PC-3 (cell line): ENCODE data around the gene CXCL13. TPM values are rescaled to one million over a fixed set of nuclear protein-coding genes. Genes with fewer than 3 reads are reported as not detected.
A peak's percentile ranks its signal among the peaks of the same experiment; 100 is the strongest.

Source experiments
- ATAC-seq: fragments of 200-7000 bp; cut with Tn5 transposase; 2 replicates; pipeline ENCODE4 v1.9.1; 2020; ENCODE audit warnings: mild to moderate bottlenecking, moderate library complexity
- BruUV-seq: library from RNA; stranded (reverse); fragments of 400-500 nt; replicated peaks from 2 replicates; lab custom pipeline; 2021; lab: Mats Ljungman, UMichigan
- CTCF ChIA-PET: fragments of 300-600 bp; sonication (Branson Sonifier 250); formaldehyde crosslinking; loops from one replicate; lab custom pipeline; 2022; ENCODE audit warnings: antibody characterized with exemption; lab: Charles Lee
- POLR2A ChIA-PET: fragments of 300-600 bp; sonication (Branson Sonifier 250); formaldehyde crosslinking; loops from one replicate; lab custom pipeline; 2022; ENCODE audit warnings: antibody characterized with exemption; ENCODE audit not compliant: unreplicated experiment; lab: Charles Lee
- DNase-seq: peaks from one replicate; pipeline ENCODE4 v3.0.0-alpha.2; 2015
- H2AFZ ChIP-seq: fragments of 300-600 bp; sonication (generic); 2 replicates; pipeline ENCODE4 v1.6.0; 2016; ENCODE audit warnings: antibody characterized with exemption, low read length
- H3F3A ChIP-seq: fragments of 300-600 bp; sonication (generic); one replicate; pipeline ENCODE4 v1.6.0; 2017; ENCODE audit warnings: antibody characterized with exemption, low read length, control low read depth, mild to moderate bottlenecking; ENCODE audit not compliant: unreplicated experiment
- H3K27ac ChIP-seq: fragments of 300-600 bp; sonication (generic); 2 replicates; pipeline ENCODE4 v1.5.1; 2016; ENCODE audit warnings: mild to moderate bottlenecking, low read length
- H3K27me3 ChIP-seq: fragments of 300-600 bp; sonication (generic); 2 replicates; pipeline ENCODE4 v1.6.1; 2016; ENCODE audit warnings: low read length, mixed read lengths
- H3K36me3 ChIP-seq: fragments of 300-600 bp; sonication (generic); 2 replicates; pipeline ENCODE4 v1.6.1; 2016; ENCODE audit warnings: low read depth, mixed run types, low read length, mixed read lengths
- H3K4me1 ChIP-seq: fragments of 300-600 bp; sonication (generic); 2 replicates; pipeline ENCODE4 v1.5.1; 2016; ENCODE audit warnings: low read length; ENCODE audit not compliant: insufficient read depth
- H3K4me2 ChIP-seq: fragments of 300-600 bp; sonication (generic); 2 replicates; pipeline ENCODE4 v1.6.0; 2016; ENCODE audit warnings: low read length
- H3K4me3 ChIP-seq: fragments of 300-600 bp; sonication (generic); 2 replicates; pipeline ENCODE4 v1.5.1; 2016; ENCODE audit warnings: mild to moderate bottlenecking, low read length, mixed read lengths
- H3K79me2 ChIP-seq: fragments of 300-600 bp; sonication (generic); 2 replicates; pipeline ENCODE4 v1.6.1; 2017; ENCODE audit warnings: low read length, mixed read lengths
- H3K9ac ChIP-seq: fragments of 300-600 bp; sonication (generic); 2 replicates; pipeline ENCODE4 v1.6.0; 2016; ENCODE audit warnings: mild to moderate bottlenecking, low read length
- H3K9me2 ChIP-seq: fragments of 300-600 bp; sonication (generic); replicated peaks from 2 replicates; pipeline ENCODE4 v1.6.1; 2016; ENCODE audit warnings: mixed run types, low read length, mixed read lengths
- H3K9me3 ChIP-seq: fragments of 300-600 bp; sonication (generic); 2 replicates; pipeline ENCODE4 v1.6.1; 2016; ENCODE audit warnings: low read length, mixed read lengths
- H4K20me1 ChIP-seq: fragments of 300-600 bp; sonication (generic); 2 replicates; pipeline ENCODE4 v1.6.1; 2016; ENCODE audit warnings: low read length, mixed read lengths
- CTCF ChIP-seq: fragments of 300-600 bp; sonication (generic); conservative IDR thresholded peaks from 2 replicates; pipeline ENCODE4 v1.5.1; 2017; ENCODE audit warnings: antibody characterized with exemption, low read depth, mild to moderate bottlenecking, low read length
- EZH2 ChIP-seq: fragments of 300-600 bp; sonication (generic); IDR thresholded peaks from one replicate; pipeline ENCODE4 v1.6.1; 2017; ENCODE audit warnings: antibody characterized with exemption, mild to moderate bottlenecking, low read length; ENCODE audit not compliant: unreplicated experiment
- EZH2phosphoT487 ChIP-seq: fragments of 300-600 bp; sonication (generic); IDR thresholded peaks from 2 replicates; pipeline ENCODE4 v1.6.1; 2018; ENCODE audit warnings: mild to moderate bottlenecking, antibody characterized with exemption, low read length, borderline replicate concordance
- intact Hi-C: fragments of 100-400 bp; cut with micrococcal nuclease; formaldehyde crosslinking; loops from 2 replicates; pipeline ENCODE4 v1.9.0; 2023
- total RNA-seq: library from RNA; depleted of rRNA; stranded (reverse); fragments of >200 nt; gene quantifications from 2 replicates; pipeline ENCODE4 v1.2.3, GENCODE V29; 2014

CXCL13 gene
- total RNA-seq, 1 experiment from 2014 or later = not detected

- ChIA-PET POLR2A (no interaction called here), CTCF (no interaction called here)
- H3K79me2 ChIP-seq = no peaks in the 10 kb centered on the region
- peak overlapping the region; percentile 90 for H3K27ac ChIP-seq
- peak overlapping the region; percentile 16; the same call in 1 of the 2 replicates for H3K4me3 ChIP-seq
- BruUV-seq = no TSS peak
- no peaks in the 10 kb centered on the region for H3K27me3 ChIP-seq
- peak overlapping the region; percentile 18; the same call in 1 of the 2 replicates for H2AFZ ChIP-seq
- no peaks in the 10 kb centered on the region for H3F3A ChIP-seq
- ATAC-seq (peak; percentile 18; the same call in 1 of the 2 replicates), DNase-seq (peak; percentile 68)
- intact Hi-C loops = no loop called here
- peak overlapping the region; percentile 46 for H3K9ac ChIP-seq
- no peaks in the 10 kb centered on the region for H3K9me3 ChIP-seq
- H4K20me1 ChIP-seq = no peaks in the 10 kb centered on the region
- H3K36me3 ChIP-seq = no peaks in the 10 kb centered on the region
- peak overlapping the region; percentile 71 for H3K4me2 ChIP-seq
- TF ChIP-seq EZH2phosphoT487 = no peak
- no peak for TF ChIP-seq EZH2
- no peak for TF ChIP-seq CTCF
- peaks cover 50% of the 10 kb centered on the region for H3K4me1 ChIP-seq
- H3K9me2 ChIP-seq = no peaks in the 10 kb centered on the region
These were observed 23.9 kb upstream of the CXCL13 start for GRCh38 chr4:77581724-77582123.

- POLR2A ChIA-PET = no interaction called here
- CTCF ChIA-PET = no interaction called here
- H3K27me3 ChIP-seq = no peaks in the 10 kb centered on the region
- H3K9me2 ChIP-seq = no peaks in the 10 kb centered on the region
- peak overlapping the region; percentile 46 for H3K9ac ChIP-seq
- H3K4me3 ChIP-seq = no peak overlapping the region
- no peak overlapping the region for H2AFZ ChIP-seq
- no peaks in the 10 kb centered on the region for H3K79me2 ChIP-seq
- no peaks in the 10 kb centered on the region for H3K36me3 ChIP-seq
- H3K4me1 ChIP-seq = peaks cover 52% of the 10 kb centered on the region
- H3K27ac ChIP-seq = peak overlapping the region; percentile 90
- ATAC-seq (no peak), DNase-seq (peak; percentile 61)
- no peak for TF ChIP-seq EZH2phosphoT487
- TF ChIP-seq EZH2 = no peak
- no peak for TF ChIP-seq CTCF
- intact Hi-C loops = no loop called here
- no peaks in the 10 kb centered on the region for H3K9me3 ChIP-seq
- H4K20me1 ChIP-seq = no peaks in the 10 kb centered on the region
- peak overlapping the region; percentile 71 for H3K4me2 ChIP-seq
- no TSS peak for BruUV-seq
- H3F3A ChIP-seq = no peaks in the 10 kb centered on the region
These were observed 23.5 kb upstream of the CXCL13 start for GRCh38 chr4:77582156-77582555.

GRCh38 chr4:77582711-77583110 is 22.9 kb upstream of the CXCL13 start:
- no peaks in the 10 kb centered on the region for H3K9me2 ChIP-seq
- DNase-seq (no peak), ATAC-seq (no peak)
- CTCF ChIA-PET = no interaction called here
- peak overlapping the region; percentile 46; the same call in 1 of the 2 replicates for H3K9ac ChIP-seq
- no peak for TF ChIP-seq EZH2phosphoT487
- no peak for TF ChIP-seq CTCF
- TF ChIP-seq EZH2 = no peak
- no peaks in the 10 kb centered on the region for H3K79me2 ChIP-seq
- no peaks in the 10 kb centered on the region for H3F3A ChIP-seq
- H2AFZ ChIP-seq = no peak overlapping the region
- H3K27me3 ChIP-seq = no peaks in the 10 kb centered on the region
- peaks cover 58% of the 10 kb centered on the region for H3K4me1 ChIP-seq
- peak overlapping the region; percentile 90 for H3K27ac ChIP-seq
- peak overlapping the region; percentile 71 for H3K4me2 ChIP-seq
- no peaks in the 10 kb centered on the region for H3K36me3 ChIP-seq
- no peaks in the 10 kb centered on the region for H3K9me3 ChIP-seq
- H4K20me1 ChIP-seq = no peaks in the 10 kb centered on the region
- no peak overlapping the region for H3K4me3 ChIP-seq
- POLR2A ChIA-PET = no interaction called here
- no TSS peak for BruUV-seq
- intact Hi-C loops = no loop called here
